Subcutaneous adipose tissue (tissue), 4 donors: ENCODE results near the gene PRSS38. TPM values are rescaled to one million over a fixed set of nuclear protein-coding genes. Genes with fewer than 3 reads are reported as not detected.

ENCODE experiments used
- CTCF ChIP-seq: fragments of 450-650 bp; IDR thresholded peaks from one replicate; pipeline ENCODE4 v1.5.1; 2016; ENCODE audit warnings: low read depth, mild to moderate bottlenecking, control low read depth, antibody characterized with exemption, moderate library complexity
- total RNA-seq, 4 donors: library from RNA; depleted of rRNA; stranded (reverse); fragments of >200 nt; gene quantifications; one replicate each; pipeline ENCODE4 v1.1.0, GENCODE V29; 2016

Gene PRSS38
- total RNA-seq, 4 donors from 2014 or later, result not detected

GRCh38 chr1:227849251-227849650, 33.8 kb downstream of the PRSS38 start:
- no peak for TF ChIP-seq CTCF

GRCh38 chr1:227854189-227854588, 38.7 kb downstream of the PRSS38 start:
- no peak for TF ChIP-seq CTCF

GRCh38 chr1:227855687-227856086, 40.2 kb downstream of the PRSS38 start:
- no peak for TF ChIP-seq CTCF

GRCh38 chr1:227856147-227856858, 40.8 kb downstream of the PRSS38 start:
- TF ChIP-seq CTCF, result no peak

- no peak for TF ChIP-seq CTCF
Observed at GRCh38 chr1:227864882-227865281, 49.4 kb downstream of the PRSS38 start.

- no peak for TF ChIP-seq CTCF
Observed at GRCh38 chr1:227869279-227869842, 53.9 kb downstream of the PRSS38 start.

- TF ChIP-seq CTCF, result no peak
Observed at GRCh38 chr1:227869851-227870305, 54.4 kb downstream of the PRSS38 start.
